NCI-H748 (cell line): Measurements from ENCODE around the gene IMPDH2.
"Not testable (repeated sequence)": the region's sequence is repeated elsewhere in the genome, so short reads cannot be mapped to it uniquely, and the experiment has no call there.

ENCODE experiments used
- DNase-seq: peaks from one replicate; lab custom pipeline; 2025; ENCODE audit not compliant: unreplicated experiment; lab: John Stamatoyannopoulos, UW

IMPDH2 gene

GRCh38 chr3:49021813-49022687 lies 7.1 kb downstream of the IMPDH2 start, which contains the start of gene NDUFAF3:
TSS of gene NDUFAF3 (plus strand) at chr3:49022121. CDS start at chr3:49022145, 24 bp downstream.
- peak; percentile 96 for DNase-seq

- peak; percentile 98 for DNase-seq
Measured at GRCh38 chr3:49021213-49021812, 7.9 kb downstream of the IMPDH2 start.

GRCh38 chr3:49020330-49021212 lies 8.6 kb downstream of the IMPDH2 start:
- DNase-seq, result peak; percentile 51

- peak; percentile 35 for DNase-seq
Measured at GRCh38 chr3:49019941-49020329, 9.3 kb downstream of the IMPDH2 start.

GRCh38 chr3:49018707-49019006 lies 10.5 kb downstream of the IMPDH2 start:
- no peak for DNase-seq

GRCh38 chr3:49017971-49018706 lies 11.1 kb downstream of the IMPDH2 start, which contains the start of gene DALRD3:
TSS of gene DALRD3 (minus strand) at chr3:49018580. CDS start at chr3:49018564, 16 bp downstream.
- DNase-seq, result peak; percentile 90

GRCh38 chr3:49017229-49017970 lies 11.8 kb downstream of the IMPDH2 start:
- peak; percentile 57 for DNase-seq

GRCh38 chr3:49016414-49017228 lies 12.6 kb downstream of the IMPDH2 start:
- no peak for DNase-seq

GRCh38 chr3:49015765-49016164 lies 13.4 kb downstream of the IMPDH2 start:
- no peak for DNase-seq

- no peak for DNase-seq
Measured at GRCh38 chr3:49015072-49015471, 14.1 kb downstream of the IMPDH2 start.

GRCh38 chr3:49013738-49014660 lies 15.2 kb downstream of the IMPDH2 start:
- peak; percentile 15 for DNase-seq

GRCh38 chr3:49013113-49013737 lies 16.0 kb downstream of the IMPDH2 start:
- no peak for DNase-seq

- no peak for DNase-seq
Measured at GRCh38 chr3:49012441-49013017, 16.7 kb downstream of the IMPDH2 start.

- DNase-seq, result no peak
Measured at GRCh38 chr3:49009396-49009795, 19.8 kb downstream of the IMPDH2 start.

GRCh38 chr3:49008627-49009026 lies 20.6 kb downstream of the IMPDH2 start:
- DNase-seq, result not testable (repeated sequence)

GRCh38 chr3:49007771-49008528 lies 21.2 kb downstream of the IMPDH2 start:
- DNase-seq, result peak; percentile 79
